Epithelial cell of prostate (primary cell): ENCODE results near the gene SORCS3.

Source experiments
- DNase-seq: peaks from one replicate; pipeline ENCODE4 v3.0.0-alpha.2; 2011; ENCODE audit warnings: low read depth, low spot score
- H3K27ac ChIP-seq: fragments of 450-650 bp; 2 replicates; pipeline ENCODE4 v1.5.1; 2017; ENCODE audit warnings: mild to moderate bottlenecking

SORCS3 gene

DNA sequence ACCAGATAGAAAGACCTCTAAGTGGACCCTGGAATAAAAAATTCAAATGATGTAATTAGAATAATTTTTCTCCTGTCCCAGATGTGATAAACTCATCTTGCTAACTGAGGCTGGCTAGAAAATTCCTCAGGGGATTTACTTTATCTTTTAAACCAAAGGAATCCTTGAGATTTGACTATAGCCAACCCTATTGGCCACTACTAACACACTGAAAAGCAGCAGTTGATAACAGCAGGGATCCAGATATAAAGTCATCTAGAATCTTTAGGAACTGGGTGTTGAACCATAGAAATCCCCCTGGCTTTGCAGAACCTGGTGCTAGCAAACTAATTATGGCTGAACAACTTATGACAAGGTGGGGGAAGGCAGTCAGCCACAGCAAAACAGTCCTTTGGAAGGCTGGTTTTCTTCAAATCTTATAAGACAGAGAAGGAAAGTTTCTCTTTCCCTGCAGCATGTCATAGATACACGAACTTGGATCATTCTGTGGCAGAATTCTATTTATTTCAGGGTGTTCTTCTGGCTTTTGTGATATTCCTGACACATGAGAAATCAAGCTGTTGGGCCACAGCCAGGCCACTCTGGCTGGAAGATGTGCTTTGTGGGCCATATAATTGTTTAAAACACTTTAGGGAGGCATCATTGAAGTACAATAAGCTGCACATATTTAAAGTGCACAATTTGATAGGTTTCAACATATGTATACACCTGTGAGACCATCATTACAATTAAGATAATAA is 643.6 kb downstream of the SORCS3 start:
- DNase-seq, result no peak
- H3K27ac ChIP-seq, result no peak overlapping the region

DNA sequence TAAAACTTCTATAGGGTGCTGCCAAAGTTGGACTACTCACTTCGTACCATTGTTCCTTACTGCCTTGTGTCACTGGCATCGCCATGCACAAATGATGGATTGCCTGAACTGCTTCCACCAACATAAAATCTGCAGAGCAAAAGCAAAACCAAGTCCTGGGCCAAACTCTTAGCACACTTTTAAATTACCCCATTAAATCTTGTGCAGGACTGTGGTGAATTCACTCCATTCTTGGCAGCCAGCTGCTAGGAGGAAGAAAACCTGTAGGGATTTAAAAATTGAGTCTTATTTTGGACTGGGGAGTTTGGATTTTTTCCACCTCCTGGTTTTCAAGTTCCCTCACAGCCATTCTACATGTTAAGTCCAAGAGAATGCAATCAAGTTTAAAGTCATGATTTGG is 646.9 kb downstream of the SORCS3 start:
- no peak overlapping the region for H3K27ac ChIP-seq
- DNase-seq, result no peak

DNA sequence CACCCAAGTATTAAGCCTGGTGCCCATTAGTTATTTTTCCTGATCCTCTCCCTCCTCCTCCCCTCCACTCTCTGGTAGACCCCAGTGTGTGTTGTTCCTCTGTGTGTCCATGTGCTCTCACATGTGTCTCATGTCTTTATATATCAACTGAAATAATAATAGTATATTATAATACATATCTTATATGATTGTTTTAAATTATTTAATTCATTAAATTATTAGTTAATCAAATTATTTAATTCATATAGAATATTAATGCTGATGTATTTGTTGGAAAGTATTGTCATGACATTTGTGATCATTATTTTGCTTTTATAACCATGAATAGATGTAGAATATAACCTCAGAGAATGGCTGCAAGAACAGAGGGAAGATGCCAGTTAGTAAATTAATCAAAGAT is 647.5 kb downstream of the SORCS3 start:
- no peak for DNase-seq

DNA sequence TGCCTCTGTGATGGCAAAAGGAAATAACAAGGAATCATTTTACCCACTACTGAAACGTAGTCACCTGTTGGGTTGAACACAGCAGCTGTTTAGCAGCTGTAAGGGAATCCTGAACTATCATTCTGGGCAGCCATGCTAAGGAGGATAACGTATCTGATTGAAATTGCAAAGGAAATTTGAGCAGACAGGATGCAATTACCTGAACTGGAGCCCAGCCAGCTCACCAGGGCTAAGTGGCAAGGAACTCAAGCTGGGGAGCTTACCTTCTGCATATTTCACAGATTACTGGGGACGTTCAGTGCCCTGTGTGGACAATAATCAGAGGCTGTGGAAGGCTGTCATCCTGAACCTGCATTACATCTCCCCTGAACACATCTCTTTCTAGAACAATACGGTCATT is 650.5 kb downstream of the SORCS3 start:
- H3K27ac ChIP-seq, result no peak overlapping the region
- DNase-seq, result no peak

More for the DNA sequence above, 647.5 kb downstream of the SORCS3 start:
- H3K27ac ChIP-seq, result no peak overlapping the region

DNA sequence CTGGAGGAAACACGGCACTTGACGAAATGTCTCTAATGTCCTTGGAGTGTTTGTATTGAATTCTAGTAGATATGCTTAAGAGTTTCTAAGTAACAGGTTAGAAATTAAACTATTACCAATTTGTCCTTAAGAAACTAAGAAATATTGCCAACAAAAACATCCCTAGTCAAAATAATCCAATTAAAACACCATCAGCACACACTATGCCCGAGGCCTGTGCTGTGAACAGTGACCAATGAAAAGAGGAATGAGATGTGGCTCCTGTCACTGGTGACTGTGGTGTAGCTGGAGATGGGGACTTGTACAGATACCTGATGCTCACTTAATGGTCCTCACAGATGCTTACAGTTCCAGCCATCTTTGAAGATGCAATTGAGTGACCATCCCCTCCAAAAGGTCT is 651.1 kb downstream of the SORCS3 start:
- DNase-seq, result no peak
- H3K27ac ChIP-seq, result no peak overlapping the region
